Panc1 (cell line): ENCODE measurements around the gene SLC25A17. TPM values are rescaled to one million over a fixed set of nuclear protein-coding genes. Genes with fewer than 3 reads are reported as not detected.
A peak's percentile ranks its signal among the peaks of the same experiment; 100 is the strongest.

Source experiments
- ATAC-seq: fragments of 200-7000 bp; cut with Tn5 transposase; 2 replicates; pipeline ENCODE4 v1.9.1; 2020; ENCODE audit warnings: mild to moderate bottlenecking, moderate library complexity
- BruUV-seq: library from RNA; stranded (reverse); fragments of 400-500 nt; replicated peaks from 2 replicates; lab custom pipeline; 2021; lab: Mats Ljungman, UMichigan
- CTCF ChIA-PET: fragments of 300-600 bp; sonication (Branson Sonifier 250); formaldehyde crosslinking; loops from one replicate; lab custom pipeline; 2022; ENCODE audit warnings: antibody characterized with exemption; lab: Charles Lee
- POLR2A ChIA-PET: fragments of 300-600 bp; sonication (Branson Sonifier 250); formaldehyde crosslinking; loops from one replicate; lab custom pipeline; 2022; ENCODE audit warnings: antibody characterized with exemption; lab: Charles Lee
- DNase-seq: peaks from one replicate; pipeline ENCODE4 v3.0.0-alpha.2; 2010; ENCODE audit warnings: low read depth, low spot score
- H3K27ac ChIP-seq: 2 replicates; pipeline ENCODE4 v1.5.1; 2011; ENCODE audit warnings: mild to moderate bottlenecking, low read length, inconsistent platforms
- H3K27me3 ChIP-seq: fragments of 200-500 bp; sonication (Bioruptor generic); 2 replicates; pipeline ENCODE4 v1.6.0; 2014; ENCODE audit warnings: low read length, inconsistent platforms; ENCODE audit not compliant: control insufficient read depth, insufficient read depth
- H3K36me3 ChIP-seq: fragments of 200-500 bp; sonication (Bioruptor generic); 2 replicates; pipeline ENCODE4 v1.5.1; 2014; ENCODE audit warnings: inconsistent platforms, mild to moderate bottlenecking, low read length, moderate library complexity; ENCODE audit not compliant: control insufficient read depth, insufficient read depth
- H3K4me1 ChIP-seq: 2 replicates; pipeline ENCODE4 v1.5.1; 2011; ENCODE audit warnings: inconsistent platforms, mild to moderate bottlenecking, low read length, moderate library complexity; ENCODE audit not compliant: control insufficient read depth, insufficient read depth
- H3K4me3 ChIP-seq, 2 experiments: 2 replicates each; pipeline ENCODE4 v1.5.1; 2011 to 2012; ENCODE audit warnings: low read depth in 2 of 2, low read length in 2 of 2, mild to moderate bottlenecking in 2 of 2, inconsistent platforms in 1 of 2, moderate library complexity in 1 of 2
- H3K9me3 ChIP-seq: fragments of 200-500 bp; sonication (Bioruptor generic); 2 replicates; pipeline ENCODE4 v1.5.1; 2014; ENCODE audit warnings: low read depth, mild to moderate bottlenecking, inconsistent platforms, low read length, moderate library complexity; ENCODE audit not compliant: control insufficient read depth, insufficient read depth
- POLR2AphosphoS5 ChIP-seq: IDR thresholded peaks from 2 replicates; pipeline ENCODE4 v1.6.1; 2012; ENCODE audit warnings: mild to moderate bottlenecking, low read depth, low read length, moderate library complexity
- SIN3A ChIP-seq: IDR thresholded peaks from 2 replicates; pipeline ENCODE4 v1.6.1; 2012; ENCODE audit warnings: low read depth, mild to moderate bottlenecking, low read length, moderate library complexity, borderline replicate concordance; ENCODE audit not compliant: insufficient read depth
- TCF7L2 ChIP-seq: IDR thresholded peaks from 2 replicates; pipeline ENCODE4 v1.6.1; 2011; ENCODE audit warnings: mild to moderate bottlenecking, low read depth, low read length, inconsistent platforms
- in situ Hi-C: cut with HindIII; loops from 2 replicates; pipeline ENCODE4 v1.10.0; 2016; ENCODE audit warnings: low sequenced_read_pairs, low pct_unique_long_range_greater_than_20kb
- intact Hi-C: fragments of 100-400 bp; cut with micrococcal nuclease; formaldehyde crosslinking; loops from one replicate; pipeline ENCODE4 v1.10.0; 2022; ENCODE audit not compliant: unreplicated experiment
- total RNA-seq: library from RNA; stranded (reverse); gene quantifications from one replicate; pipeline ENCODE4 v1.2.1, GENCODE V29; 2021; ENCODE audit not compliant: unreplicated experiment
- TF ChIP-seq, protein P1 (sequence below): fragments of 450-650 bp; IDR thresholded peaks from 2 replicates; pipeline ENCODE4 v1.5.1; 2017; ENCODE audit warnings: mild to moderate bottlenecking
- TF ChIP-seq, protein P2 (sequence below), 2 experiments: IDR thresholded peaks; 2 replicates each; pipeline ENCODE4 v1.6.1; 2011 to 2012; ENCODE audit warnings: low read depth in 2 of 2, control low read depth in 1 of 2, low read length in 1 of 2, mild to moderate bottlenecking in 1 of 2, moderate library complexity in 1 of 2; ENCODE audit not compliant: insufficient read depth in 1 of 2

Gene SLC25A17
- total RNA-seq, 1 experiment from 2014 or later, result 28.9 TPM

DNA sequence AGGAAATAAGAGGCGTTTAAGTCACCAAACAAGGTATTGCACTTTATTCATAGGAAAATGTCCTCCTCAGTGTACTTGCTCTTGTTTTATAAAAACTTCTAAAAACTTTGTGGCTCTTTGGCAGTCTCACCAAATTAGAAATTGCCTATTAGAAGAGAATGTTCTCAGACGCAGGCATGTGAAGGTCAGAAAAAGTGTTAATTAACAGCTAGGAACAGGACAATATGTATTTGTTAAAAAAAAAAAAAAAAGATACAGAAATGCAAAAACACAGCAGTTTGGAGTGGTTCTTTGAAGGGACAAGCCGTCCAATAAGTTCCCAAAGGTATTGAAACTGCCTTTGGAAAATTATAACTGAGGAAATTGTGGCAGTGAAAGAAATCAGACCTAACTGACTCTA, 67.9 kb downstream of the SLC25A17 start:
- Histone ChIP-seq H3K4me3 (no peak overlapping the region), H3K36me3 (no peaks in the 10 kb centered on the region), H3K27ac (peak overlapping the region; percentile 31), H3K9me3 (peaks cover 4% of the 10 kb centered on the region; the same call in 1 of the 2 replicates), H3K4me1 (peaks cover 2% of the 10 kb centered on the region), H3K27me3 (no peaks in the 10 kb centered on the region)
- ATAC-seq (no peak), DNase-seq (no peak)
- intact Hi-C loops, result no loop called here
- ChIA-PET CTCF (no interaction called here), POLR2A (interaction anchor here (0.6 kb wide), 1 partner anchor 808 kb away, joined by 7 read pairs; no protein-coding TSS in a partner anchor)
- BruUV-seq, result no TSS peak
- in situ Hi-C loops, result no loop called here
- TF ChIP-seq SIN3A, result no peak
- TF ChIP-seq, protein P1, sequence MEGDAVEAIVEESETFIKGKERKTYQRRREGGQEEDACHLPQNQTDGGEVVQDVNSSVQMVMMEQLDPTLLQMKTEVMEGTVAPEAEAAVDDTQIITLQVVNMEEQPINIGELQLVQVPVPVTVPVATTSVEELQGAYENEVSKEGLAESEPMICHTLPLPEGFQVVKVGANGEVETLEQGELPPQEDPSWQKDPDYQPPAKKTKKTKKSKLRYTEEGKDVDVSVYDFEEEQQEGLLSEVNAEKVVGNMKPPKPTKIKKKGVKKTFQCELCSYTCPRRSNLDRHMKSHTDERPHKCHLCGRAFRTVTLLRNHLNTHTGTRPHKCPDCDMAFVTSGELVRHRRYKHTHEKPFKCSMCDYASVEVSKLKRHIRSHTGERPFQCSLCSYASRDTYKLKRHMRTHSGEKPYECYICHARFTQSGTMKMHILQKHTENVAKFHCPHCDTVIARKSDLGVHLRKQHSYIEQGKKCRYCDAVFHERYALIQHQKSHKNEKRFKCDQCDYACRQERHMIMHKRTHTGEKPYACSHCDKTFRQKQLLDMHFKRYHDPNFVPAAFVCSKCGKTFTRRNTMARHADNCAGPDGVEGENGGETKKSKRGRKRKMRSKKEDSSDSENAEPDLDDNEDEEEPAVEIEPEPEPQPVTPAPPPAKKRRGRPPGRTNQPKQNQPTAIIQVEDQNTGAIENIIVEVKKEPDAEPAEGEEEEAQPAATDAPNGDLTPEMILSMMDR, result no peak
- TF ChIP-seq TCF7L2, result no peak
- TF ChIP-seq, protein P2, sequence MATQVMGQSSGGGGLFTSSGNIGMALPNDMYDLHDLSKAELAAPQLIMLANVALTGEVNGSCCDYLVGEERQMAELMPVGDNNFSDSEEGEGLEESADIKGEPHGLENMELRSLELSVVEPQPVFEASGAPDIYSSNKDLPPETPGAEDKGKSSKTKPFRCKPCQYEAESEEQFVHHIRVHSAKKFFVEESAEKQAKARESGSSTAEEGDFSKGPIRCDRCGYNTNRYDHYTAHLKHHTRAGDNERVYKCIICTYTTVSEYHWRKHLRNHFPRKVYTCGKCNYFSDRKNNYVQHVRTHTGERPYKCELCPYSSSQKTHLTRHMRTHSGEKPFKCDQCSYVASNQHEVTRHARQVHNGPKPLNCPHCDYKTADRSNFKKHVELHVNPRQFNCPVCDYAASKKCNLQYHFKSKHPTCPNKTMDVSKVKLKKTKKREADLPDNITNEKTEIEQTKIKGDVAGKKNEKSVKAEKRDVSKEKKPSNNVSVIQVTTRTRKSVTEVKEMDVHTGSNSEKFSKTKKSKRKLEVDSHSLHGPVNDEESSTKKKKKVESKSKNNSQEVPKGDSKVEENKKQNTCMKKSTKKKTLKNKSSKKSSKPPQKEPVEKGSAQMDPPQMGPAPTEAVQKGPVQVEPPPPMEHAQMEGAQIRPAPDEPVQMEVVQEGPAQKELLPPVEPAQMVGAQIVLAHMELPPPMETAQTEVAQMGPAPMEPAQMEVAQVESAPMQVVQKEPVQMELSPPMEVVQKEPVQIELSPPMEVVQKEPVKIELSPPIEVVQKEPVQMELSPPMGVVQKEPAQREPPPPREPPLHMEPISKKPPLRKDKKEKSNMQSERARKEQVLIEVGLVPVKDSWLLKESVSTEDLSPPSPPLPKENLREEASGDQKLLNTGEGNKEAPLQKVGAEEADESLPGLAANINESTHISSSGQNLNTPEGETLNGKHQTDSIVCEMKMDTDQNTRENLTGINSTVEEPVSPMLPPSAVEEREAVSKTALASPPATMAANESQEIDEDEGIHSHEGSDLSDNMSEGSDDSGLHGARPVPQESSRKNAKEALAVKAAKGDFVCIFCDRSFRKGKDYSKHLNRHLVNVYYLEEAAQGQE (IDR thresholded peaks at IDR 0.05; ENCODE audit: insufficient read depth in 1 of 2, low read depth in 2 of 2, low read length in 1 of 2), result no peak
- no peak for TF ChIP-seq POLR2AphosphoS5

DNA sequence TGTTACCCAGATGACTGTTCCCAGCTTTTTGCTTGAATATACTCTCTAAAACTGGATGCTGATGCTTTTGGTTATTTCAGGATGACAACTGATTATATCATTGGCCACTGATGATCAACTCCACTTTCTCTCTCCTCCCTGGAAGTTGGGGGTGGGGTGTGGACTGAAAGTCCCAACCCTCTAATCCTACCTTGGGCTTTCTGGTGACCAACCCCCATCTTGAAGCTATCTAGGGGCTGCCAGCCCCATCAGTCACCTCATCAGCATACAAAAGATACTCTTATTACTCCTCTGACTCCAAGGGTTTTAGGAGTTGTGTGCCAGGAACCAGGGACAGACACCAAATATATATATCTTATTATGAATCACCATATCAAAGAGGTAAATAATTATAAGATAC, 69.3 kb downstream of the SLC25A17 start:
- Histone ChIP-seq H3K27me3 (no peaks in the 10 kb centered on the region), H3K4me3 (no peak overlapping the region), H3K4me1 (peaks cover 2% of the 10 kb centered on the region; the same call in 1 of the 2 replicates), H3K36me3 (no peaks in the 10 kb centered on the region), H3K27ac (peak overlapping the region; percentile 48; the same call in 1 of the 2 replicates), H3K9me3 (peaks cover 4% of the 10 kb centered on the region; the same call in 1 of the 2 replicates)
- DNase-seq (no peak), ATAC-seq (no peak)
- no peak for TF ChIP-seq SIN3A
- TF ChIP-seq, protein P2 (IDR thresholded peaks at IDR 0.05; ENCODE audit: insufficient read depth in 1 of 2, low read depth in 2 of 2, low read length in 1 of 2), result no peak
- TF ChIP-seq, protein P1, result no peak
- TF ChIP-seq POLR2AphosphoS5, result no peak
- no peak for TF ChIP-seq TCF7L2
- in situ Hi-C loops, result no loop called here
- no TSS peak for BruUV-seq
- intact Hi-C loops, result no loop called here
- ChIA-PET CTCF (no interaction called here), POLR2A (no interaction called here)
